Adrenal gland (tissue), 12 donors: Measurements from ENCODE around the gene TTYH3. TPM values are rescaled to one million over a fixed set of nuclear protein-coding genes. Genes with fewer than 3 reads are reported as not detected.

Experiments
- DNase-seq, 7 donors: peaks; one replicate each; pipeline ENCODE4 v3.0.0-alpha.2; 2019 to 2020
- H3K27ac ChIP-seq, 5 donors: fragments of 200-600 bp; sonication (generic) in 4 of 5; 1 replicate in 3 of 5; 2 replicates in 2 of 5; pipeline versions ENCODE4 v1.5.1 to v1.8.0; 2016 to 2020; ENCODE audit warnings: mild to moderate bottlenecking in 1 of 5
- H3K27me3 ChIP-seq: fragments of 200-600 bp; 2 replicates; pipeline ENCODE4 v1.8.0; 2021
- H3K36me3 ChIP-seq, 2 donors: fragments of 200-600 bp; replicated peaks in 1 of 2; 1 replicate in 1 of 2; 2 replicates in 1 of 2; pipeline versions ENCODE4 v1.5.1 to v1.8.0; 2018 to 2022
- H3K4me1 ChIP-seq, 2 donors: fragments of 200-600 bp; replicated peaks in 1 of 2; 1 replicate in 1 of 2; 2 replicates in 1 of 2; pipeline versions ENCODE4 v1.5.1 to v1.8.0; 2018 to 2021
- H3K4me3 ChIP-seq, 4 donors: fragments of 200-600 bp; sonication (generic) in 3 of 4; one replicate each; pipeline ENCODE4 v1.5.1; 2016 to 2018
- H3K9me3 ChIP-seq, 3 donors: fragments of 200-600 bp; sonication (generic) in 1 of 3; replicated peaks in 1 of 3; 1 replicate in 2 of 3; 2 replicates in 1 of 3; pipeline versions ENCODE4 v1.5.1 to v1.8.0; 2016 to 2021
- POLR2A ChIP-seq, 2 donors: fragments of 450-650 bp; IDR thresholded peaks; one replicate each; pipeline ENCODE4 v1.6.1; 2017; ENCODE audit warnings: antibody characterized with exemption in 2 of 2, mild to moderate bottlenecking in 2 of 2, moderate library complexity in 1 of 2
- WGBS, 4 donors: extraction: QIAGEN DNeasy Blood & Tissue Kit in 2 of 4; methylation state at CpG; one replicate each; pipeline versions ENCODE4 v1.1.5 to v1.1.7; 2013 to 2017; 5-methylcytosine and 5-hydroxymethylcytosine counted together
- intact Hi-C, 2 donors: fragments of 100-400 bp; cut with DNase I; formaldehyde crosslinking; loops; one replicate each; pipeline versions ENCODE4 v1.14.1 to v1.15.0; 2022 to 2023
- polyA plus RNA-seq, 3 donors: library from polyadenylated mRNA; stranded (reverse); fragments of 200-250 nt in 2 of 3; fragments of 350-450 nt in 1 of 3; fragmentation: Illumina TruSeq in 1 of 3; extraction: RNeasy Lipid Tissue Mini Kit (QIAGEN cat#74804) in 1 of 3; gene quantifications; one replicate each; pipeline ENCODE4 v1.2.3, GENCODE V29; 2013 to 2014
- total RNA-seq, 9 donors: library from RNA; depleted of rRNA in 4 of 9; stranded (reverse); fragments of >200 nt in 4 of 9; fragments of 120-200 nt in 1 of 9; fragmentation: NEBNext Ultra II Directional in 1 of 9; extraction: Animal tissue kit (Norgen Biotek cat#: 25700) in 1 of 9; gene quantifications; one replicate each; pipeline versions ENCODE4 v1.1.0 to v1.2.4, GENCODE V29; 2013 to 2023
- TF ChIP-seq, protein P1 (sequence below), 6 experiments: fragments of 450-650 bp in 4 of 6; fragments of 200-600 bp in 2 of 6; sonication (generic) in 1 of 6; IDR thresholded peaks; 1 replicate in 5 of 6; 2 replicates in 1 of 6; pipeline versions ENCODE4 v1.5.1 to v1.8.0; 2016 to 2021; ENCODE audit warnings: antibody characterized with exemption in 6 of 6, mild to moderate bottlenecking in 2 of 6, moderate library complexity in 1 of 6
- donor health status: healthy with polysubstance abuse.
- donor health status: Bipolar disorder and iron deficiency.
- donor health status: DM: yes; HTN: yes; CAD: no.
- donor health status: DM: no; HTN: no; CAD: no.
- donor health status: DM: no; HTN: no; CAD: no.
- donor health status: DM: yes; HTN: yes; CAD: no.

Gene TTYH3
- total and polyA plus RNA-seq, 12 donors, result 5.2 to 86.3 (median 53.2) TPM

DNA sequence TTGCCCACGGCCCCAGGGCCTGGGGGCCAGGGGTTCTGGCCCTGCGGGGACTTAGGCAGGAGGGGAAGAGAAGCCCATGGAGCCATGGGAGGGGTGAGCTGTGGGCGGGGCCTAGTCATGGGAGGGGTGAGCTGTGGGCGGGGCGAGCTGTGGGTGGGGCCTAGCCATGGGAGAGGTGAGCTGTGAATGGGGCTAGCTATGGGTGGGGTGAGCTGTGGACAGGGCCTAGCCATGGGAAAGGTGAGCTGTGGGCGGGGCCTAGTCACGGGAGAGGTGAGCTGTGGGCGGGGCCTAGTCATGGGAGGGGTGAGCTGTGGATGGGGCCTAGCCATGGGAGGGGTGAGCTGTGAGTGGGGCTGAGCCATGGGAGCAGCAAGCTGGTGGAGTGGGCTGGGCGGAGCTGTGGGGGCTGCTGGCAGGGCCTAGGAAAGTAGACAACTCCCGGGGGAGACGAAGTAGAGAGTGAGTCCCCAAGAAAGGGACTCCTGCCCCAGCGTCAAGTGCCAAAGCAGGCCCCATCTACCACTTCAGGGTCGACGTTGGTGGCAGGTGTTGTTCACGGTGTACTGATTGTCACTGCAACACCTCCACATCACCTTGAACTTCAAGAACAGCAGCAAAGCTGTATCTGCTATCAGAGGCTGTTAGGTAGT is 19.2 kb upstream of the TTYH3 start:
- TF ChIP-seq, protein P1, sequence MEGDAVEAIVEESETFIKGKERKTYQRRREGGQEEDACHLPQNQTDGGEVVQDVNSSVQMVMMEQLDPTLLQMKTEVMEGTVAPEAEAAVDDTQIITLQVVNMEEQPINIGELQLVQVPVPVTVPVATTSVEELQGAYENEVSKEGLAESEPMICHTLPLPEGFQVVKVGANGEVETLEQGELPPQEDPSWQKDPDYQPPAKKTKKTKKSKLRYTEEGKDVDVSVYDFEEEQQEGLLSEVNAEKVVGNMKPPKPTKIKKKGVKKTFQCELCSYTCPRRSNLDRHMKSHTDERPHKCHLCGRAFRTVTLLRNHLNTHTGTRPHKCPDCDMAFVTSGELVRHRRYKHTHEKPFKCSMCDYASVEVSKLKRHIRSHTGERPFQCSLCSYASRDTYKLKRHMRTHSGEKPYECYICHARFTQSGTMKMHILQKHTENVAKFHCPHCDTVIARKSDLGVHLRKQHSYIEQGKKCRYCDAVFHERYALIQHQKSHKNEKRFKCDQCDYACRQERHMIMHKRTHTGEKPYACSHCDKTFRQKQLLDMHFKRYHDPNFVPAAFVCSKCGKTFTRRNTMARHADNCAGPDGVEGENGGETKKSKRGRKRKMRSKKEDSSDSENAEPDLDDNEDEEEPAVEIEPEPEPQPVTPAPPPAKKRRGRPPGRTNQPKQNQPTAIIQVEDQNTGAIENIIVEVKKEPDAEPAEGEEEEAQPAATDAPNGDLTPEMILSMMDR (IDR thresholded peaks at IDR 0.05), result no peak
- no peak for TF ChIP-seq POLR2A (IDR thresholded peaks at IDR 0.05)
- H3K27ac ChIP-seq, result peak overlapping the region in 1 of 5 donors; percentile 84

DNA sequence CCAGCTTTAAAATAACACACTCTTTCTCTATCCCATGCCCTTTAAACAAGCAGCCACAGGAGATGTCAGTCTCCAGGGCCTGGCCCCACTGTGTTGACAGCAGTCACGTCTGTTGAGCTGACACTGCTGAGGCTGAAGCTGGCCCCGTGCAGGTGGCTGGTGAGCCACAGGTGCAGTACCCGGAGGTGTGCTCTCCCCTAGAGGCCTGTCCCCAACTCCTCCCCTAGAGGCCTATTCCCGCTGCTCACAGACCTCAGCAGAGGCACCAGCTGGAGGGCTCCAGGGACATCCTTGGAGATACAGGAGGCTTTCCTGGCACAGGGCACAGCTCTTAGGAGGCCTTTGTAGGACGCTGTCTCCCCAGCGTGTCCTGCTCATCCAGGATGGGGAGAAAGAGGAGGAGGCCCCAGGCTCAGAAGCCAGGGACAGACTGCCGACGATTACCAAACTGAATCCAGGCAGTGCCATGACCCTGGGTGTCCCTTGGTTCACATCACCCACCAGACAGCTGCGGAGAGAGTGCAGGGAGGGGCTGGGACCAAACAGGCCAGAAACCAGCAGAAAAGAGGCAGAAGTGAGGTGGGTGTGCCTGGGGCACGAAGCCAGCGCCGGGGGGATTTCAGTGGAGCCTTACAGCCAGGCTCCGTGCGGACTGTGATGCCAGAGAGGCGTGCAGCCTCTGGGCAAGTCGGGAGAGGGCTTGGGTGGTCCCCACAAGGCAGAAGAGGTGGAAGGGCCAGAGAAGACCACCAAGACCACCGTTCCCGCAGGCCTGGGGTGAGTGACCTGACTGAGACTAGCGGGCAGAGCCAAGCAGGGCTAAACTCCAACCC is 18.5 kb upstream of the TTYH3 start:
- Histone ChIP-seq H3K27ac (peak overlapping the region in 4 of 5 donors; percentile 58 to 87 (median 76)), H3K4me1 (peaks cover 10 to 26% of the 10 kb centered on the region in 2 donors), H3K4me3 (no peak overlapping the region), H3K36me3 (no peaks in the 10 kb centered on the region), H3K27me3 (no peaks in the 10 kb centered on the region), H3K9me3 (no peaks in the 10 kb centered on the region)
- 67 to 74% (median 74%) methylated on average over 13 to 19 of the region's 19 CpGs for WGBS, 4 donors
- TF ChIP-seq, protein P1 (IDR thresholded peaks at IDR 0.05), result no peak
- TF ChIP-seq POLR2A (IDR thresholded peaks at IDR 0.05), result no peak
- no peak for DNase-seq
- intact Hi-C loops, result loop anchor here in 1 of 2 donors (5.0 kb wide), 1 partner anchor 74 kb away; the partner anchor contains the start of gene AMZ1

More for the DNA sequence above, 19.2 kb upstream of the TTYH3 start:
- intact Hi-C loops, result loop anchor here in 1 of 2 donors (5.0 kb wide), 1 partner anchor 75 kb away; the partner anchor contains the start of gene AMZ1
- peaks cover 10 to 34% of the 10 kb centered on the region in 2 donors for H3K4me1 ChIP-seq
- DNase-seq, result no peak
- H3K9me3 ChIP-seq, result no peaks in the 10 kb centered on the region
- H3K4me3 ChIP-seq, result no peak overlapping the region
- 75 to 81% (median 77%) methylated on average over 10 to 15 of the region's 15 CpGs for WGBS, 4 donors
- no peaks in the 10 kb centered on the region for H3K36me3 ChIP-seq
- no peaks in the 10 kb centered on the region for H3K27me3 ChIP-seq

DNA sequence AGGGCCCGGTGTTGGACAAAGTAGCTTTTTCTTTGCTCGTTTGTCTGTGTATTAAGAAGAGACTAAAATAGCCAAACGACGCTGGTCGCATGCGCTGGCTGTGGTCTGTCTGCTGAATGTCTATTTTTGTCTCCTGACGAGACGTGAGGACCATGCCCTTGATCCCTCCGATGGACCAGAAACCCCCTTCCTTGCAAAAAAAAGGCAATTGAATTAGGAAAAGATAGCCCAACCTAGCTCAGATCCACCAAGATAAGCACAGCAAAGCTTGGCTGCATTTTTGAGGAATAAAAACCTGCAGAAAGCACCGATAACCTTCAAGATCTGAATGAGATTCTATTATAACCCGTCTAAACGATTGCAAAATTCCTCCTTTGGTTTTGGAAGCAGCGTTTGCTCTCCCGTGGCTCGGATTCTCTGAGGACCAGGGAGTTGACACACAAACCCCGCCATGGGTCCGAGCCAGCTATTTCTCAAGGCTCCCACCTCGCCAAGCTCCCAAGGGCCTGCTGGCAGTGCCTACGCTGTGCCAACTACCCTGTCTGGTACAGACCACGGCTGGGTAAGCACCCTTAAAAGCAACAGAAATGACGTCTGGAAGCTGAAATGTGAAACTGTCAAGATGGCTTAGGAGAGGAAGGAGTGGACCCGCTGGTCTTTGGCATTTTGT is 17.7 kb upstream of the TTYH3 start:
- no peaks in the 10 kb centered on the region for H3K9me3 ChIP-seq
- peak; percentile 67 to 93 (median 90) for DNase-seq
- H3K36me3 ChIP-seq, result no peaks in the 10 kb centered on the region
- peak overlapping the region in 4 of 5 donors; percentile 58 to 87 (median 76) for H3K27ac ChIP-seq
- intact Hi-C loops, result loop anchor here in 1 of 2 donors (5.0 kb wide), 1 partner anchor 73 kb away; the partner anchor contains the start of gene AMZ1
- 19 to 37% (median 25%) methylated on average over 18 to 22 of the region's 22 CpGs for WGBS, 4 donors
- TF ChIP-seq, protein P1 (IDR thresholded peaks at IDR 0.05), result no peak
- TF ChIP-seq POLR2A (IDR thresholded peaks at IDR 0.05), result peak in 1 of 2 donors; percentile 29
- no peaks in the 10 kb centered on the region for H3K27me3 ChIP-seq
- peaks cover 12 to 30% of the 10 kb centered on the region in 2 donors for H3K4me1 ChIP-seq
- no peak overlapping the region for H3K4me3 ChIP-seq
